ENCODE data around the gene CNTNAP5.

CNTNAP5 gene

GRCh38 chr2:124257120-124257519 is 232.0 kb downstream of the CNTNAP5 start:
- intact Hi-C loops (cut with DNase I) = no loop called here
- DNase-seq = no peak

GRCh38 chr2:124258140-124258880 is 233.2 kb downstream of the CNTNAP5 start:
- intact Hi-C loops (cut with DNase I) = no loop called here

GRCh38 chr2:124261456-124261855 is 236.4 kb downstream of the CNTNAP5 start:
- intact Hi-C loops (cut with DNase I) = no loop called here
- no peak for DNase-seq

More at GRCh38 chr2:124258140-124258880, 233.2 kb downstream of the CNTNAP5 start:
- no peak for DNase-seq

- intact Hi-C loops (cut with DNase I) = no loop called here
- DNase-seq = peak in 1 of 10 donors; percentile 22
Observed at GRCh38 chr2:124264551-124265091, 239.5 kb downstream of the CNTNAP5 start.

GRCh38 chr2:124267794-124268193 is 242.7 kb downstream of the CNTNAP5 start:
- DNase-seq = no peak
- intact Hi-C loops (cut with DNase I) = no loop called here

- peak in 1 of 10 donors; percentile 67 for DNase-seq
- intact Hi-C loops (cut with DNase I) = no loop called here
Observed at GRCh38 chr2:124269348-124269747, 244.3 kb downstream of the CNTNAP5 start.

GRCh38 chr2:124272261-124272841 is 247.3 kb downstream of the CNTNAP5 start:
- intact Hi-C loops (cut with DNase I) = no loop called here
- DNase-seq = no peak

GRCh38 chr2:124281541-124281940 is 256.5 kb downstream of the CNTNAP5 start:
- no peak for DNase-seq
- intact Hi-C loops (cut with DNase I) = no loop called here

- intact Hi-C loops (cut with DNase I) = no loop called here
- DNase-seq = no peak
Observed at GRCh38 chr2:124283096-124283495, 258.0 kb downstream of the CNTNAP5 start.

- DNase-seq = no peak
- intact Hi-C loops (cut with DNase I) = no loop called here
Observed at GRCh38 chr2:124286089-124286783, 261.1 kb downstream of the CNTNAP5 start.

- no peak for DNase-seq
- intact Hi-C loops (cut with DNase I) = no loop called here
Observed at GRCh38 chr2:124289060-124289459, 264.0 kb downstream of the CNTNAP5 start.

GRCh38 chr2:124289615-124290014 is 264.5 kb downstream of the CNTNAP5 start:
- intact Hi-C loops (cut with DNase I) = no loop called here
- no peak for DNase-seq

GRCh38 chr2:124296470-124296869 is 271.4 kb downstream of the CNTNAP5 start:
- intact Hi-C loops (cut with DNase I) = no loop called here
- no peak for DNase-seq

GRCh38 chr2:124301915-124302314 is 276.8 kb downstream of the CNTNAP5 start:
- no peak for DNase-seq
- intact Hi-C loops (cut with DNase I) = no loop called here

GRCh38 chr2:124308319-124309062 is 283.4 kb downstream of the CNTNAP5 start:
- intact Hi-C loops (cut with DNase I) = no loop called here

GRCh38 chr2:124309563-124310138 is 284.6 kb downstream of the CNTNAP5 start:
- no peak for DNase-seq
- intact Hi-C loops (cut with DNase I) = no loop called here

More at GRCh38 chr2:124308319-124309062, 283.4 kb downstream of the CNTNAP5 start:
- no peak for DNase-seq

GRCh38 chr2:124310671-124311070 is 285.6 kb downstream of the CNTNAP5 start:
- DNase-seq = peak in 1 of 10 donors; percentile 51
- intact Hi-C loops (cut with DNase I) = no loop called here

GRCh38 chr2:124314084-124314483 is 289.0 kb downstream of the CNTNAP5 start:
- DNase-seq = no peak
- intact Hi-C loops (cut with DNase I) = no loop called here

GRCh38 chr2:124315221-124315880 is 290.3 kb downstream of the CNTNAP5 start:
- DNase-seq = no peak
- intact Hi-C loops (cut with DNase I) = no loop called here

- intact Hi-C loops (cut with DNase I) = no loop called here
- DNase-seq = no peak
Observed at GRCh38 chr2:124316133-124316532, 291.0 kb downstream of the CNTNAP5 start.

All from posterior cingulate gyrus (tissue), 11 donors.